H1 (cell line): ENCODE data around the gene LRRIQ3. TPM values are rescaled to one million over a fixed set of nuclear protein-coding genes. Genes with fewer than 3 reads are reported as not detected.

Source experiments
- CTCF ChIA-PET: fragments of 300-600 bp; sonication (Branson Sonifier 250); formaldehyde crosslinking; loops from one replicate; lab custom pipeline; 2021; ENCODE audit not compliant: partially characterized antibody; lab: Charles Lee
- POLR2A ChIA-PET: fragments of 300-600 bp; sonication (Branson Sonifier 250); formaldehyde crosslinking; loops from one replicate; lab custom pipeline; 2021; ENCODE audit warnings: inconsistent platforms; ENCODE audit not compliant: partially characterized antibody; lab: Charles Lee
- DNase-seq, 2 experiments: peaks; one replicate each; pipeline versions ENCODE4 v3.0.0 to v3.0.0-alpha.2; 2010 to 2022; ENCODE audit warnings: low spot score in 2 of 2, low read depth in 1 of 2, mixed read lengths in 1 of 2
- FAIRE-seq: peaks from 2 replicates; lab custom pipeline; 2011; peaks lifted over from hg19 to GRCh38; lab: Jason Lieb, UNC
- H2AFZ ChIP-seq: 2 replicates; pipeline ENCODE4 v1.8.1; 2012; ENCODE audit warnings: low read length, inconsistent platforms
- H2AK5ac ChIP-seq: 2 replicates; pipeline ENCODE4 v1.6.1; 2013; ENCODE audit warnings: low read depth, low read length
- H2BK120ac ChIP-seq: replicated peaks from 2 replicates; pipeline ENCODE3; 2013; ENCODE audit warnings: low read depth, low read length, inconsistent platforms
- H2BK12ac ChIP-seq: 2 replicates; pipeline ENCODE4 v1.6.1; 2013; ENCODE audit warnings: low read depth, low read length
- H2BK15ac ChIP-seq: 2 replicates; pipeline ENCODE4 v1.6.1; 2013; ENCODE audit warnings: low read length
- H2BK20ac ChIP-seq: 2 replicates; pipeline ENCODE4 v1.6.1; 2013; ENCODE audit warnings: low read length
- H2BK5ac ChIP-seq: 2 replicates; pipeline ENCODE4 v1.6.1; 2013; ENCODE audit warnings: low read depth, low read length
- H3K14ac ChIP-seq: 2 replicates; pipeline ENCODE4 v1.6.1; 2013; ENCODE audit warnings: inconsistent platforms; ENCODE audit not compliant: insufficient read length
- H3K18ac ChIP-seq: 2 replicates; pipeline ENCODE4 v1.6.1; 2013; ENCODE audit warnings: low read length; ENCODE audit errors: extremely low read depth
- H3K23ac ChIP-seq: 2 replicates; pipeline ENCODE4 v1.6.1; 2013; ENCODE audit warnings: inconsistent platforms; ENCODE audit not compliant: insufficient read length
- H3K23me2 ChIP-seq: 2 replicates; pipeline ENCODE4 v1.6.1; 2013; ENCODE audit warnings: low read depth, low read length
- H3K27ac ChIP-seq: 2 replicates; pipeline ENCODE4 v1.6.1; 2011; ENCODE audit warnings: low read depth, low read length, inconsistent platforms
- H3K27me3 ChIP-seq, 4 experiments: replicated peaks in 1 of 4; 1 replicate in 1 of 4; 2 replicates in 3 of 4; pipeline versions ENCODE4 v1.6.1 to v1.8.1; 2011 to 2013; ENCODE audit warnings: low read length in 3 of 4, mild to moderate bottlenecking in 3 of 4, inconsistent platforms in 2 of 4, mixed read lengths in 2 of 4, moderate library complexity in 1 of 4; ENCODE audit not compliant: control insufficient read depth in 3 of 4, insufficient read depth in 3 of 4; ENCODE audit errors: extremely low read depth in 1 of 4
- H3K36me3 ChIP-seq, 4 experiments: 2 replicates each; pipeline versions ENCODE4 v1.6.1 to v1.8.1; 2011 to 2013; ENCODE audit warnings: mild to moderate bottlenecking in 4 of 4, low read length in 3 of 4, moderate library complexity in 2 of 4, control low read depth in 1 of 4, inconsistent platforms in 1 of 4; ENCODE audit not compliant: insufficient read depth in 4 of 4, control insufficient read depth in 2 of 4
- H3K4ac ChIP-seq: replicated peaks from 2 replicates; pipeline ENCODE3; 2013; ENCODE audit warnings: low read length, low read depth, mixed read lengths, inconsistent platforms; ENCODE audit not compliant: insufficient read length
- H3K4me1 ChIP-seq, 4 experiments: replicated peaks in 1 of 4; 1 replicate in 1 of 4; 2 replicates in 3 of 4; pipeline versions ENCODE4 v1.6.1 to v1.8.1; 2011 to 2013; ENCODE audit warnings: low read length in 3 of 4, inconsistent platforms in 2 of 4, mixed read lengths in 1 of 4; ENCODE audit not compliant: insufficient read depth in 4 of 4, control insufficient read depth in 3 of 4
- H3K4me2 ChIP-seq, 2 experiments: 2 replicates each; pipeline versions ENCODE4 v1.6.1 to v1.8.1; 2011 to 2013; ENCODE audit warnings: low read depth in 2 of 2, low read length in 2 of 2, control low read depth in 1 of 2, inconsistent platforms in 1 of 2, mild to moderate bottlenecking in 1 of 2; ENCODE audit not compliant: insufficient read depth in 1 of 2
- H3K4me3 ChIP-seq, 4 experiments: fragments of 200-600, 300-600 bp in 1 of 4; sonication (generic), shearing (Covaris generic), sonication (Bioruptor Twin) in 1 of 4; 2 replicates each; pipeline versions ENCODE4 v1.5.1 to v1.8.1; 2011 to 2016; ENCODE audit warnings: low read length in 4 of 4, low read depth in 3 of 4, control low read depth in 2 of 4, inconsistent platforms in 2 of 4, mild to moderate bottlenecking in 2 of 4, mixed read lengths in 1 of 4, moderate library complexity in 1 of 4; ENCODE audit not compliant: insufficient read depth in 2 of 4; ENCODE audit errors: extremely low read depth in 1 of 4
- H3K56ac ChIP-seq: replicated peaks from 2 replicates; pipeline ENCODE3; 2013; ENCODE audit warnings: low read depth, mild to moderate bottlenecking, mixed read lengths, low read length, inconsistent platforms; ENCODE audit not compliant: insufficient read length
- H3K79me1 ChIP-seq: 2 replicates; pipeline ENCODE4 v1.6.1; 2013; ENCODE audit warnings: low read depth, low read length, control low read depth
- H3K79me2 ChIP-seq, 2 experiments: 2 replicates each; pipeline versions ENCODE4 v1.6.1 to v1.8.1; 2012 to 2013; ENCODE audit warnings: low read length in 2 of 2, mild to moderate bottlenecking in 2 of 2, inconsistent platforms in 1 of 2; ENCODE audit not compliant: insufficient read depth in 2 of 2, control insufficient read depth in 1 of 2
- H3K9ac ChIP-seq, 4 experiments: replicated peaks in 1 of 4; 1 replicate in 1 of 4; 2 replicates in 3 of 4; pipeline versions ENCODE4 v1.6.1 to v1.8.1; 2011 to 2013; ENCODE audit warnings: low read depth in 3 of 4, low read length in 3 of 4, control low read depth in 2 of 4, mild to moderate bottlenecking in 2 of 4, moderate library complexity in 2 of 4, inconsistent platforms in 1 of 4; ENCODE audit errors: extremely low read depth in 1 of 4
- H3K9me3 ChIP-seq, 2 experiments: 2 replicates each; pipeline versions ENCODE4 v1.6.1 to v1.8.1; 2012 to 2013; ENCODE audit warnings: mild to moderate bottlenecking in 2 of 2, moderate library complexity in 2 of 2, control low read depth in 1 of 2, inconsistent platforms in 1 of 2, low read depth in 1 of 2, low read length in 1 of 2, mixed read lengths in 1 of 2; ENCODE audit not compliant: insufficient read depth in 2 of 2
- H4K20me1 ChIP-seq, 2 experiments: replicated peaks in 1 of 2; 2 replicates each; pipeline versions ENCODE3 to v1.8.1; 2011 to 2013; ENCODE audit warnings: inconsistent platforms in 2 of 2, low read length in 2 of 2, mild to moderate bottlenecking in 1 of 2; ENCODE audit not compliant: insufficient read depth in 2 of 2, control insufficient read depth in 1 of 2
- H4K5ac ChIP-seq: 2 replicates; pipeline ENCODE4 v1.6.1; 2013; ENCODE audit warnings: low read length, low read depth, mixed read lengths, inconsistent platforms; ENCODE audit not compliant: insufficient read length
- H4K8ac ChIP-seq: 2 replicates; pipeline ENCODE4 v1.8.0; 2013; ENCODE audit warnings: mild to moderate bottlenecking, moderate library complexity, low read length, inconsistent platforms; ENCODE audit not compliant: insufficient read depth; ENCODE audit errors: extremely low read depth
- H4K91ac ChIP-seq: replicated peaks from 2 replicates; pipeline ENCODE3; 2013; ENCODE audit warnings: low read length, mixed read lengths, inconsistent platforms; ENCODE audit not compliant: insufficient read length
- CBX5 ChIP-seq: fragments of 300-800, 300-1000 bp; sonication (generic); IDR thresholded peaks from 2 replicates; pipeline ENCODE4 v1.7.1; 2016; ENCODE audit warnings: antibody characterized with exemption, low read length, low read depth
- WGBS, 2 experiments: shearing (Covaris generic) in 1 of 2; methylation state at CpG; one replicate each; pipeline versions ENCODE4 v1.1.6 to v1.1.7; 2013 to 2015; ENCODE audit warnings: low lambda C conversion rate in 2 of 2, mixed read lengths in 2 of 2, inconsistent platforms in 1 of 2, low coverage in 1 of 2, missing lambda C conversion rate in 1 of 2; ENCODE audit not compliant: insufficient replicate concordance in 2 of 2, insufficient coverage in 1 of 2, insufficient read length in 1 of 2; ENCODE audit errors: extremely low coverage in 1 of 2, missing lambda C conversion rate in 1 of 2; 5-methylcytosine and 5-hydroxymethylcytosine counted together
- polyA plus RNA-seq, 7 experiments: library from polyadenylated mRNA; depleted of rRNA in 3 of 7; stranded (reverse) in 5 of 7; unstranded in 2 of 7; fragments of >200 nt in 5 of 7; fragments of 200-250 nt in 2 of 7; gene quantifications; 1 replicate in 5 of 7; 2 replicates in 1 of 7; 4 replicates in 1 of 7; pipeline versions ENCODE4 v1.2.1 to v1.2.3, GENCODE V29; 2011 to 2013; ENCODE audit warnings: missing spikeins in 2 of 7, mixed read lengths in 2 of 7
- total RNA-seq: library from RNA; stranded (reverse); fragmentation: NEBNext Ultra II Directional; extraction: Animal tissue kit (Norgen Biotek cat#: 25700); gene quantifications from 2 replicates; pipeline ENCODE4 v1.2.1, GENCODE V29; 2021

The LRRIQ3 gene
- total and polyA plus RNA-seq, 2 of the 8 experiments (the other 6 are each of a cell fraction or from before 2014, with no cell fraction given), result 0.08 to 0.19 TPM

GRCh38 chr1:74235153-74235552 lies 37.2 kb upstream of the LRRIQ3 start, which contains the start of gene TNNI3K:
TNNI3K (plus strand) TSS chr1:74235387; CDS start chr1:74235452, 65 bp downstream.
- no peak within 1 kb of the TSS for H3K4ac ChIP-seq
- no peak within 1 kb of the TSS for H2BK120ac ChIP-seq
- H3K9me3 ChIP-seq, result no peaks in the 10 kb centered on the region
- no peaks in the 10 kb centered on the region for H3K79me1 ChIP-seq
- DNase-seq, result no peak
- ChIA-PET CTCF (no interaction called here), POLR2A (no interaction called here)
- H3K27ac ChIP-seq, result no peak within 1 kb of the TSS
- TF ChIP-seq CBX5, result no peak
- H2BK12ac ChIP-seq, result no peak within 1 kb of the TSS
- no peak within 1 kb of the TSS for H4K8ac ChIP-seq
- H3K9ac ChIP-seq, result no peak within 1 kb of the TSS
- no peaks in the 10 kb centered on the region for H4K20me1 ChIP-seq
- H3K36me3 ChIP-seq, result no peaks in the 10 kb centered on the region
- no peak within 1 kb of the TSS for H2BK20ac ChIP-seq
- no peak within 1 kb of the TSS for H3K56ac ChIP-seq
- no peaks in the 10 kb centered on the region for H3K4me1 ChIP-seq
- no peak within 1 kb of the TSS for H2BK15ac ChIP-seq
- no peak within 1 kb of the TSS for H3K4me3 ChIP-seq
- no peak for FAIRE-seq
- H3K23ac ChIP-seq, result no peak within 1 kb of the TSS
- no peak within 1 kb of the TSS for H2BK5ac ChIP-seq
- WGBS, 2 experiments, result 98% methylated on average over 2 of the region's 2 CpGs; no CpG with 5 or more reads in 1 of the 2 experiments
- no peaks in the 10 kb centered on the region; the same call in 1 of the 2 replicates for H3K23me2 ChIP-seq
- H4K91ac ChIP-seq, result no peak within 1 kb of the TSS
- H2AK5ac ChIP-seq, result no peak within 1 kb of the TSS
- no peak within 1 kb of the TSS for H2AFZ ChIP-seq
- H4K5ac ChIP-seq, result no peak within 1 kb of the TSS
- H3K79me2 ChIP-seq, result no peaks in the 10 kb centered on the region
- no peak within 1 kb of the TSS for H3K4me2 ChIP-seq
- H3K14ac ChIP-seq, result no peak within 1 kb of the TSS
- no peak within 1 kb of the TSS for H3K18ac ChIP-seq
- peaks cover 0 to 2% (median 0%) of the 10 kb centered on the region in 4 experiments; a peak in 1 of 7 replicates for H3K27me3 ChIP-seq
